Stimulated activated CD8-positive, alpha-beta memory T cell treated with anti-CD3 and anti-CD28 coated beads, Interleukin-15, amount 100 ng/mL, for 48 hours (primary cell): ENCODE measurements around the gene FLOT2.
"Not testable (repeated sequence)": the region's sequence is repeated elsewhere in the genome, so short reads cannot be mapped to it uniquely, and the experiment has no call there.

ENCODE experiments used
- DNase-seq, 2 donors: peaks; one replicate each; pipeline ENCODE4 v3.0.0-alpha.2; 2020; ENCODE audit warnings: low read depth in 2 of 2

Gene FLOT2, protein sequence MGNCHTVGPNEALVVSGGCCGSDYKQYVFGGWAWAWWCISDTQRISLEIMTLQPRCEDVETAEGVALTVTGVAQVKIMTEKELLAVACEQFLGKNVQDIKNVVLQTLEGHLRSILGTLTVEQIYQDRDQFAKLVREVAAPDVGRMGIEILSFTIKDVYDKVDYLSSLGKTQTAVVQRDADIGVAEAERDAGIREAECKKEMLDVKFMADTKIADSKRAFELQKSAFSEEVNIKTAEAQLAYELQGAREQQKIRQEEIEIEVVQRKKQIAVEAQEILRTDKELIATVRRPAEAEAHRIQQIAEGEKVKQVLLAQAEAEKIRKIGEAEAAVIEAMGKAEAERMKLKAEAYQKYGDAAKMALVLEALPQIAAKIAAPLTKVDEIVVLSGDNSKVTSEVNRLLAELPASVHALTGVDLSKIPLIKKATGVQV

GRCh38 chr17:28896884-28897768 lies at the start of gene FLOT2:
TSS of gene FLOT2 (minus strand) at chr17:28897733. CDS start at chr17:28897574, 159 bp downstream.
- peak; percentile 38 to 45 for DNase-seq

GRCh38 chr17:28946239-28946638 lies 48.7 kb upstream of the FLOT2 start:
- no peak for DNase-seq

DNA sequence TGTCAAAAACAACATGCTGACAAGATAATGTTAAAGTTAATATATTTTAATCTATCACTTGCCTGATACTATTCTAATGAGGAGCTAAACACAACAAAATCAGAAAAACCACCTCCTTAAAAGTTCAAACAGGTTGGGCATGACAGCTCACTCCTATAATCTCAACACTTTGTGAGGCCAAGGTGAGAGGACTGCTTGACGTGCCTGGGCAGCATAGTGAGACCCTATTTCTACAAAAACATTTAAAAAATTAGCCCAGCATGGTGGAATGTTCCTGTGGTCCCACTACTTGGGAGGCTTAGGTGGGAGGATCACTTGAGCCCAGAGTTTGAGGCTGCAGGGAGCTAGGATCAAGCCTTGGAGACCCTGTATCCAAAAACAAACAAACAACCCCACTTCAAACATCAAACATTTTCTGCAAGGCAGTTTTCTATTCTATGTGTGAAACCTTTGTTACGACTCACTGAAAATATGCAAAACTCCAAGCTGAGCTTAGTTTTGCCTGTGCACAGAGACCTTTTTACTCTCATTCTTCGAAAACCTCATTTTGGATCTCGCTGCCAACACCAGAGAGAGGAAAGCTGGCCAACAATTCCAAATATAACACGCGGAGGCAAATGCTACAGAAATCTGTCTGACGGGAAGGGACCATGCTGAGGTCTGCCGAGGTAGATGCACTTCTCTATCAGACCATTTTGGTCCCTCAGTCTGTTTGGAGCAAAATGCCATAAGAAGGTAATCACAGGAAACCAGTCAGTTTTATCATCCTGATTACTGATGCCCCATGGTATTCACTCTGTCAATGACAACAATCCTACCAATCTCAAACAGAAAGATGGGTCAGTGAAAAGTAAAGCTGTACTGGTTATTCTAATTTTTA lies 47.6 kb upstream of the FLOT2 start:
- no peak for DNase-seq

GRCh38 chr17:28944343-28944742 lies 46.8 kb upstream of the FLOT2 start:
- DNase-seq, result no peak

- DNase-seq, result no peak
Observed at GRCh38 chr17:28942925-28943324, 45.4 kb upstream of the FLOT2 start.

- no peak for DNase-seq
Observed at GRCh38 chr17:28941251-28941650, 43.7 kb upstream of the FLOT2 start.

DNA sequence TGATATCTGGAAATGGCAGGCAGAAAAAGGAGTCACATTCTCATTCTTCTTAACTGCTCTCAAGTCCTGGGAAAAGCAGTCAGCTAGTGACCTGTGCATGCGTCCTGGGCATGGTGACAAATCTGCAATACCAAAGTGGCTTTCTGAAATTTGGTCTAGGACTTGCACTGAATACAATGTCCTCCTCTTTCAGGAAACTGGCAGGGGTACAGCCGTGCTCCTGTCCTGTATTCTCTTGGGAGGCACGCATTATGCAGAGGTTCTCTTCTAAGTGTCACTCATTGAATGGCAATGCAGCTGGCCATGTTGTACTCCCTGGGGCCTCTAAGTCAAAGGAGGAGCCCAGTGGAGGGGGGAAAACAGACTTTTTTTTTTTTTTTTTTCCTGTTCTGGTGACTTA lies 43.1 kb upstream of the FLOT2 start:
- DNase-seq, result no peak

GRCh38 chr17:28940142-28940541 lies 42.6 kb upstream of the FLOT2 start:
- DNase-seq, result no peak

DNA sequence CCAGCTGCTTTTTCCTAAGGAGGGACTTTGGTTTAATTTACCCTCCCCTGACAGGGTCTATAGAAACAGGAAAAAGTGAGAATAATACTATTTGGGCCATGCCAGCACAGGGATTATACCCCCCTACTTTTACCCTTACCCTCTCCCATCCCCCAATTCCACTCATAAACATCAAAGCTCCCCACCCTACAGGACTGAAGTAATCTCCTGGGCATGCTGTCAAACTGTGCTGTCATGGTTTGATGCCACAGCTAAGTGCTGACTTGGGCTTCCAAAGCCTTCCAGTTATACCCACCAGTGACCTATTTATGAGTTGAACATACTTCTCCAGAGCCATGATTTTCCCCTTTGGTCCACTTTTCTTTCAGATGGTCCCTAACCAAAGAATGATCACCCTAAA lies 41.0 kb upstream of the FLOT2 start:
- DNase-seq, result no peak

DNA sequence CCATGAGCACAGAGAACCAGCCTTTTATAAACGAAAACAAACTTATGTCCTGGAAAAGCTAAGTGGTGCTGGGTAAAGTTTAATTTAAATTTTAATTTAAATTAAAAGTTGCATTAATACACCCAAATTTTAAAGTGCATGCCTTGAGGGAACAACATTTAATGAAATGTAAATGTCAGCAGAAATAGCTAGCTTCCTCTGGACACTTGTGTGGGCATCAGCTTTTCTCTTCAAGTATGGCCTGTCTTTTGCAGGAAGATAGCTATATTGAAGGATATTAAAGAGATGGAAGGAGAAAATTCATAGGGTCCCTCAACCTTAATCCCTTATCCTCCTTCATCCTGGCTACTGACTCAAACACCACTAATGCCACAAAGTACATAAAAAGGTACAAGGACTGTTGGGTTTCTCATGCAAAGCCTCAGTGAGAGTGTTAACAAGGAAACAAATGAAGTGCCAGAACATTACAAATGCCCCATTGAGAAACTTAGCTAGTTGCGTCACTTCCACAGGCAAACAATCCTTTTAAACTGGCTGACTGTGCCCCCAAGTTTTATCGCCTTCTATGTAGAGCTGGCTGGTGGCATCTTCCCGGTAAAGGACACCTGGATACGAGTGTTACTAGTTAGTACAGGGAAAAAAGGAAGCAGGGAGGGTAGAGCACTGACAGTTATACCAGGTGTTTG lies 39.7 kb upstream of the FLOT2 start:
- DNase-seq, result no peak

- DNase-seq, result no peak
Observed at GRCh38 chr17:28935744-28936460, 38.4 kb upstream of the FLOT2 start.

DNA sequence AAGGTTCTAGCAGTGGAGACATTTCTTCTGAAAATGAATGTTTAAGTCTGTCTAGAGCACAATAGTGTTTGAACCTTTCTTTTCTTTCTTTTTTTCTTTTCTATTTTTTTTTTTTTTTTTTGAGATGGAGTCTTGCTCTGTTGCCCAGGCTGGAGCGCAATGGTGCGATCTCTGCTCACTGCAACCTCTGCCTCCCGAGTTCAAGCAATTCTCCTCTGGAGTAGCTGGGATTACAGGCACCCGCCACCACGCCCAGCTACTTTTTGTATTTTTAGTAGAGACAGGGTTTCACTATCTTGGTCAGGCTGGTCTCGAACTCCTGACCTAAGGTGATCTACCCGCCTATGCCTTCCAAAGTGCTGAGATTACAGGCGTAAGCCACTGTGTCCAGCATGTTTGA lies 37.0 kb upstream of the FLOT2 start:
- DNase-seq, result not testable (repeated sequence)

DNA sequence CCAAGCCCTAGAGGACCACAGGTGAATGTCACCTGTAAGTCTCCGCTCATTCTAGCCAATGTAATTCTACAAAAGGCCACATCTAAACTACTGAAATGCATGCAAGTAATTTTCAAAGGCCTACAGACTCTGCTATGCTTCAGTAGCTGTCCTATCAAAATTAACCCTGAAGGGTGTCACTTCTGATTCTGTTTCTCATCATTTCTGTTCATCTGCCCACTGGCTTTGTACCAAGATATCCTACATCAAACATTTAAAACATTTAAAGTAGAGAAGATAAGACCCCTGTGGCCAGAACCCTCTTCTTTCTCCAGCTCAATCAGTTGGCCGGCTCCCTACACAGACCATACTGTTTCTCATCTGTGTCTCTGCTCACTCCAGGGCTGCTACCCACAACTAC lies 32.3 kb upstream of the FLOT2 start:
- no peak for DNase-seq

- peak in 1 of 2 donors; percentile 23 for DNase-seq
Observed at GRCh38 chr17:28928061-28928460, 30.5 kb upstream of the FLOT2 start.

- DNase-seq, result no peak
Observed at GRCh38 chr17:28926786-28927185, 29.3 kb upstream of the FLOT2 start.

GRCh38 chr17:28926366-28926765 lies 28.8 kb upstream of the FLOT2 start:
- DNase-seq, result no peak

DNA sequence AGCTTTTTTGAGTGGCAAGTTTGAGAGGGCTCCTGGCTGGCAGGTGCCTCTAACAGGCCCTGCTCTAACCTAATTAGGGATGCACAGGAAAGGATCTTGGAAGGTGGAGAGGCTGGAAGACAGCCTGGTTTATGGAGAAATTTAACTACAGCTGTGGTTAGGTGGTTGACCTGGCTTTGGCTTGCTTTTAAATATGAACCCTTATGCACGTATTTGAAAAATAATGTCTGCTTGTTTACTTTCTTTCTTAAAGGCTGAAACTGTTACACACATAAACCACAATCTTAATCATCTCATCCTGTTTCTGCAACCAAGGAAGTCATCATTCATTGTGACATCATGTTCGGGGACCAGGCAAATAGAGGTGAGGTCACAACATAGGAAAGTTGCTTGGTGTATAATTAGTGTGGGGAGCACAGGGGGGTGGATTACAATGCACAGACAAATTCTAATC lies 28.4 kb upstream of the FLOT2 start:
- peak in 1 of 2 donors; percentile 24 for DNase-seq

DNA sequence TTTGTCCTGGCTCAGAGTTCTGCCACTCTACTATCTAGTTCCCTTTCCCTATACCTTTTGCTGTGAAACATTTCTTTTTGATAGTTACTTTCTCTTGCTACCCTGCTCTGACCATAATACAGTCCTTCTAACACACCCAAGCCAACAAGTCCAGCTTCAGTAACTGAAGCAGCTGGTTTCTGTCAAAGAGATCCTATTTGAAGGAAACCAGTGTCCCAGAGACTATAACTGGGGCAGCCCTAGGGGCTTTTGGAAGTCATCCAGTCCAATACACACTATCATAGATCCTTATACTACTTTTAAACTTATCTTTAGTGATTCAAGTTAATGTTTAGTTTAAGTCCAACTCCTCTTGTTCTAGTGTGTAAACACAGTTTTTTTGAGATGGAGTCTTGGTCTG lies 22.7 kb upstream of the FLOT2 start:
- no peak for DNase-seq

- no peak for DNase-seq
Observed at GRCh38 chr17:28918295-28918694, 20.8 kb upstream of the FLOT2 start.

DNA sequence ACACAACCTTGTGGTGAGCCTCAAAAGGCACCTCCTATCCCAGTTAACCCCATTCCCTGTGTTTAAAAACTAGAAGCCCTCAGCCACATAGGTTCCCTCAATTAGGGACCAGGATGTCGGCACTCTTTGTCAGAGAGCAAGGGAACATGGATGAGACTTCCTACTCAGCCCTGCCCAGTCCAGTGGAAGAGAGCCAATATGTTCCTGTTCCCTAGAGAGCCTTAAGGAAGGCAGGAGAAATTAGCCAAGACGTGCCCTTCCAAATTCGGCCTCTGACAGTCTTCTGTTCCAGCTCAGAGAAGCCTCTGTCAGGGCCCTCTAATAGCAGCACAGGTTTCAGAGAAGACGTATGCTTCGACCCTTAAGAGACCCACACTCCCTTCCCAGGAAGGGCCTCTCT lies 19.9 kb upstream of the FLOT2 start:
- DNase-seq, result no peak
